HUDEP-2 (cell line): ENCODE data around the gene CNN1.
"Not testable (repeated sequence)": the region's sequence is repeated elsewhere in the genome, so short reads cannot be mapped to it uniquely, and the experiment has no call there.

Source experiments
- DNase-seq, 76 experiments: peaks; one replicate each; lab custom pipeline; 2025; ENCODE audit not compliant: unreplicated experiment in 76 of 76; lab: John Stamatoyannopoulos, UW

Gene CNN1

DNA sequence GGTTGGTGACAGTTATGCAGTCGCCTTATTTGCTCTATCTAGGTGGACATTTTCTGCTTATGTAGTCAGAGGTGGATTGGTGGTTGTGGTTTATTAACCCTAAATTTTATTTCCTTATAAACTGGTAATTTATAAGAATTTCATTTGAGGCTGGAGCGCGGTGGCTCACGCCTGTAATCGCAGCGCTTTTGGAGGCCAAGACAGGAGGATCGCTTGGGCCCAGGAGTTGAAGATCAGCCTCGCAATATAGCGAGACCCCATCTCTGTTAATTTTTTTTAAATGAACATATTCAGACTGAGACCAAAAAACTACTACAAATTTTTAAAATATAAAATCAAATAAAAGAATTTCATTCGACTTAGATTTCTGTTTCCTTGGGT lies 59.4 kb downstream of the CNN1 start:
- DNase-seq = peak in 2 of 76 experiments; percentile 14 to 16

DNA sequence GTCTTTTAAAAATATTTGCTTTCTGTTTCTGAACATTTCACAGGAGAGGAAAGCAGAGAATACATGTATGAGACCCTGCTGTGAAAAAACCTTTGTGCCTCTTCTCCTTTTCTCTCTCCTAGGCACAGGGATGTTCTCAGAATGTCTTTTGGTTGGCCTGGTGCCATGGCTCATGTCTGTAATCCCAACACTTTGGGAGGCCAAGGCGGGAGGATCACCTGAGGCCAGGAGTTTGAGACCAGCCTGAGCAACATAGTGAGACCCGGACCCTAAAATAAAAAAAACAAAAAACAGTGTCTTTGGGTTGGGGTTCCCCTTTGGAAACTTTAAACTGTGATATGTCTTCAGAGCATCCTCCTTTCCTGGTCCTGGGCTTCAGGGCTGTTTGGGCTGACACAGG lies 60.1 kb downstream of the CNN1 start:
- no peak for DNase-seq

DNA sequence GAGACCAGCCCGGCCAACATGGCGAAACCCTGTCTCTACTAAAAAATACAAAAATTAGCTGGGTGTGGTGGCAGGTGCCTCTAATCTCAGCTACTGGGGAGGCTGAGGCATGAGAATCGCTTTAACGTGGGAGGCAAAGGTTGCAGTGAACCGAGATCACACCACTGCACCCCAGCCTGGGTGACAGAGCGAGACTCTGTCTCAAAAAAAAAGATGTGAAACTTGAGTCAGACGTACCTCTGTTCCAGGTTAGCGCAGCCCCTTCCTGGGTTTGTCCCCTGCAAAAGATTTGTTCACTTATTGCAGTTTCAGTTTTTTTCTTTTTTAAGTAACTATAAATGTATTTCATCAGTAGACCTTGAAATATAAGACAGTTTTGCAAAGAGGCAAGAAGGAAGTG lies 61.1 kb downstream of the CNN1 start:
- not testable (repeated sequence) for DNase-seq
